Measurements from ENCODE around the gene RTKN2. TPM values are rescaled to one million over a fixed set of nuclear protein-coding genes. Genes with fewer than 3 reads are reported as not detected.

Gene RTKN2
- total RNA-seq, 1 donor from 2014 or later = 27.5 TPM

DNA sequence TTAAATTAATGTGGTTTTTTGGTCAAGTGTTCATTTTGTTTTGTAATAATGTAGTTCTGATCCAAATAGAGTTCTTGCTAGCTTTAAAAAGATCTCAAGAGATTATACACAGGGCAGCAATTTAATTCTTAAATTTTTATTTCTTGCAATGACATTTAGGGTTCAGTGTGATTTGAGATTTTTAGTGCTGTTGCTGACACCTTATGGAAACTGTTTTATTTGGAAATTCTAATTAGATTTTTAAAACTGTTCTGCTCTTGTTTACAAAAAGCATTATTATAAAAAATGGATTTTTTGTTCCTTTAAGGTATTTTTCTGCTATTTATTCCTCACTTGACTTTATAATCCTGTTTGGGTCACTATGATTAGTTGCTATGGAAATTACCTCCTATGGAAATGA is 72.1 kb downstream of the RTKN2 start:
- Mint-ChIP-seq H3K27ac (ENCODE audit: unreplicated experiment) (no peak overlapping the region), H3K36me3 (ENCODE audit: low read depth) (peaks cover 5% of the 10 kb centered on the region), H3K4me3 (no peak overlapping the region), H3K27me3 (ENCODE audit: low read depth) (no peaks in the 10 kb centered on the region), H3K4me1 (peaks cover 26% of the 10 kb centered on the region), H3K9me3 (no peaks in the 10 kb centered on the region)
- no peak for DNase-seq (ENCODE audit: low read depth, low spot score)
- no peak for TF ChIP-seq CTCF (conservative IDR thresholded peaks at IDR 0.05)

GRCh38 chr10:62195675-62195926 is 73.0 kb downstream of the RTKN2 start:
- H3K4me3 Mint-ChIP-seq = no peak overlapping the region
- H3K27ac Mint-ChIP-seq (ENCODE audit: unreplicated experiment) = no peak overlapping the region
- H3K36me3 Mint-ChIP-seq (ENCODE audit: low read depth) = peaks cover 8% of the 10 kb centered on the region
- DNase-seq (ENCODE audit: low read depth, low spot score) = no peak
- H3K4me1 Mint-ChIP-seq = peaks cover 26% of the 10 kb centered on the region
- H3K27me3 Mint-ChIP-seq (ENCODE audit: low read depth) = no peaks in the 10 kb centered on the region
- no peak for TF ChIP-seq CTCF (conservative IDR thresholded peaks at IDR 0.05)
- H3K9me3 Mint-ChIP-seq = no peaks in the 10 kb centered on the region

- DNase-seq (ENCODE audit: low read depth, low spot score) = no peak
- Mint-ChIP-seq H3K36me3 (ENCODE audit: low read depth) (peaks cover 8% of the 10 kb centered on the region), H3K4me3 (no peak overlapping the region), H3K27ac (ENCODE audit: unreplicated experiment) (no peak overlapping the region), H3K9me3 (no peaks in the 10 kb centered on the region), H3K27me3 (ENCODE audit: low read depth) (no peaks in the 10 kb centered on the region), H3K4me1 (peaks cover 26% of the 10 kb centered on the region)
- TF ChIP-seq CTCF (conservative IDR thresholded peaks at IDR 0.05) = no peak
Measured at GRCh38 chr10:62194924-62195674, 73.5 kb downstream of the RTKN2 start.

DNA sequence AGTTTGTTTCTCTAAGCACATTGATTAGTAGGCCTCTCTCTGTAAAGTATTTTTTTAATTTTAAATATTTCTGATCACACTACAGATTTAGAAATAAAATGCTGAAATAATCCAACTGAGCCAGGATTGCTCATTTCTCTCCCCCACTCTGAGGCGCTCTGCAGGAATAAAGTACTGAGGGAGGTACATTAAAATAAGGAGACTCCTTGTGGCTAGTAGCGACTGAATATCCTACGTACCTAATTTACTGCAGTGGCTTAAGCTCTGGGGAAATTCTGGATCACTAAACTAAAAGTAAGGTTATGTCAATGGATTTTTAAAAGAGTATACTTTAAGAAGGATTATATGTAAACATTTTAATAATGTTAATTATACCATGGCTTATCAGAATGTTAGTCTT is 75.2 kb downstream of the RTKN2 start:
- TF ChIP-seq CTCF (conservative IDR thresholded peaks at IDR 0.05) = no peak
- Mint-ChIP-seq H3K27me3 (ENCODE audit: low read depth) (no peaks in the 10 kb centered on the region), H3K9me3 (no peaks in the 10 kb centered on the region), H3K4me3 (no peak overlapping the region), H3K27ac (ENCODE audit: unreplicated experiment) (no peak overlapping the region), H3K36me3 (ENCODE audit: low read depth) (peaks cover 15% of the 10 kb centered on the region), H3K4me1 (peaks cover 22% of the 10 kb centered on the region)
- DNase-seq (ENCODE audit: low read depth, low spot score) = no peak

- no peak for DNase-seq (ENCODE audit: low read depth, low spot score)
- H3K27me3 Mint-ChIP-seq (ENCODE audit: low read depth) = no peaks in the 10 kb centered on the region
- H3K9me3 Mint-ChIP-seq = no peaks in the 10 kb centered on the region
- H3K36me3 Mint-ChIP-seq (ENCODE audit: low read depth) = peaks cover 16% of the 10 kb centered on the region
- peaks cover 12% of the 10 kb centered on the region for H3K4me1 Mint-ChIP-seq
- H3K27ac Mint-ChIP-seq (ENCODE audit: unreplicated experiment) = no peak overlapping the region
- TF ChIP-seq CTCF (conservative IDR thresholded peaks at IDR 0.05) = no peak
- no peak overlapping the region for H3K4me3 Mint-ChIP-seq
Measured at GRCh38 chr10:62189131-62189530, 79.5 kb downstream of the RTKN2 start.

Measured in neural crest cell (in vitro differentiated cells).